ENCODE measurements around the gene AOC2. TPM values are rescaled to one million over a fixed set of nuclear protein-coding genes. Genes with fewer than 3 reads are reported as not detected.

Gene AOC2
- total RNA-seq, 2 donors from 2014 or later = 2.0 to 3.4 TPM

DNA sequence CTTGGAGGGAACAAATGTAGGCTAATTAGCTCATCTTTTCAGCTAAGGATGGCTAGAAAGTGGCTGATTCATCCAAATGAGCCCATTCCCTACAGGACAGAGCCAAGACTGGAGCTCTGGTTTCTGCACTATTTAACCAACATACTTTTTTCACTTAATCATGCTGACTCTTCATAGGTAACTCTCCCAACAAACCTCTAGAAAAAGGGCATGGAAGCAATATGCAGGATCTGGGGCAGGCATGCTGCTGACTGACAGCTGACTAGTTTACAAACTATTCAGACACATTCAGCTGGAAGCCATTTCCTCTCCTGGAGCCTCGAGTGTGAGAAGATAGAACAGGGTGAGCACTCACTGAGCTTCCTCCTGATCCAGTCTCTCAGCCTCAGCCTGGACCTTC is 26.5 kb upstream of the AOC2 start:
- H3K36me3 Mint-ChIP-seq (ENCODE audit: low read depth) = peaks cover 100% of the 10 kb centered on the region
- H3K4me3 Mint-ChIP-seq = no peak overlapping the region
- H3K27me3 Mint-ChIP-seq = no peaks in the 10 kb centered on the region
- no peaks in the 10 kb centered on the region for H3K9me3 Mint-ChIP-seq
- H3K4me1 Mint-ChIP-seq = no peaks in the 10 kb centered on the region
- no peak for ATAC-seq (replicated peaks)
- no peak overlapping the region for H3K27ac Mint-ChIP-seq

- peaks cover 96% of the 10 kb centered on the region for H3K36me3 Mint-ChIP-seq (ENCODE audit: low read depth)
- peak overlapping the region; percentile 62 for H3K27ac Mint-ChIP-seq
- H3K4me1 Mint-ChIP-seq = no peaks in the 10 kb centered on the region
- no peaks in the 10 kb centered on the region for H3K9me3 Mint-ChIP-seq
- no peaks in the 10 kb centered on the region for H3K27me3 Mint-ChIP-seq
- ATAC-seq (replicated peaks) = no peak
- H3K4me3 Mint-ChIP-seq = no peak overlapping the region
Measured at GRCh38 chr17:42818379-42818778, 26.0 kb upstream of the AOC2 start.

- Mint-ChIP-seq H3K36me3 (ENCODE audit: low read depth) (peaks cover 87% of the 10 kb centered on the region), H3K27ac (peak overlapping the region; percentile 69), H3K9me3 (no peaks in the 10 kb centered on the region), H3K4me3 (no peak overlapping the region), H3K4me1 (no peaks in the 10 kb centered on the region), H3K27me3 (no peaks in the 10 kb centered on the region)
- peak; percentile 31 for ATAC-seq (replicated peaks)
Measured at GRCh38 chr17:42819939-42820535, 24.3 kb upstream of the AOC2 start.

DNA sequence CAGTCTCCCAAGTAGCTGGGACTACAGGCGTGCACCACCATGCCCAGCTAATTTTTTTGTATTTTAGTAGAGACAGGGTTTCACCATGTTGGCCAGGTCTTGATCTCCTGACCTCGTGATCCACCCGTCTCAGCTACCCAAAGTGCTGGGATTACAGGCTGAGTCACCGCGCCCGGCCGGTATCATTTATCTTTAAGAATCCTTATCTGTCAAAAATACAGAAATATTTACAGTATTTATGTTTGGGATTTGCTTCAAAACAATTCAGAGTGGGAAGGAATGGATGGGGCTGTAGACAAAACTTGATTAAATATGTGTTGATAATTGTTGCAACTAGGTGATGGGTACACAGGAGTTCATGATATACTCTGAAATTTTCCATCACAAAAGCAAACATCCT is 23.2 kb upstream of the AOC2 start:
- H3K4me3 Mint-ChIP-seq = no peak overlapping the region

GRCh38 chr17:42827472-42827871 is 16.9 kb upstream of the AOC2 start:
- no peak overlapping the region for H3K4me3 Mint-ChIP-seq
- no peak overlapping the region for H3K27ac Mint-ChIP-seq
- H3K4me1 Mint-ChIP-seq = peaks cover 6% of the 10 kb centered on the region
- no peaks in the 10 kb centered on the region for H3K27me3 Mint-ChIP-seq
- ATAC-seq (replicated peaks) = no peak
- H3K9me3 Mint-ChIP-seq = no peaks in the 10 kb centered on the region
- peaks cover 13% of the 10 kb centered on the region for H3K36me3 Mint-ChIP-seq (ENCODE audit: low read depth)

More for the DNA sequence above, 23.2 kb upstream of the AOC2 start:
- Mint-ChIP-seq H3K36me3 (ENCODE audit: low read depth) (peaks cover 76% of the 10 kb centered on the region), H3K9me3 (no peaks in the 10 kb centered on the region), H3K4me1 (no peaks in the 10 kb centered on the region), H3K27ac (no peak overlapping the region), H3K27me3 (no peaks in the 10 kb centered on the region)
- no peak for ATAC-seq (replicated peaks)

- Mint-ChIP-seq H3K27me3 (no peaks in the 10 kb centered on the region), H3K36me3 (ENCODE audit: low read depth) (peaks cover 29% of the 10 kb centered on the region), H3K4me3 (no peak overlapping the region), H3K27ac (peak overlapping the region; percentile 26), H3K4me1 (peaks cover 8% of the 10 kb centered on the region), H3K9me3 (no peaks in the 10 kb centered on the region)
- no peak for ATAC-seq (replicated peaks)
Measured at GRCh38 chr17:42830971-42831370, 13.4 kb upstream of the AOC2 start.

DNA sequence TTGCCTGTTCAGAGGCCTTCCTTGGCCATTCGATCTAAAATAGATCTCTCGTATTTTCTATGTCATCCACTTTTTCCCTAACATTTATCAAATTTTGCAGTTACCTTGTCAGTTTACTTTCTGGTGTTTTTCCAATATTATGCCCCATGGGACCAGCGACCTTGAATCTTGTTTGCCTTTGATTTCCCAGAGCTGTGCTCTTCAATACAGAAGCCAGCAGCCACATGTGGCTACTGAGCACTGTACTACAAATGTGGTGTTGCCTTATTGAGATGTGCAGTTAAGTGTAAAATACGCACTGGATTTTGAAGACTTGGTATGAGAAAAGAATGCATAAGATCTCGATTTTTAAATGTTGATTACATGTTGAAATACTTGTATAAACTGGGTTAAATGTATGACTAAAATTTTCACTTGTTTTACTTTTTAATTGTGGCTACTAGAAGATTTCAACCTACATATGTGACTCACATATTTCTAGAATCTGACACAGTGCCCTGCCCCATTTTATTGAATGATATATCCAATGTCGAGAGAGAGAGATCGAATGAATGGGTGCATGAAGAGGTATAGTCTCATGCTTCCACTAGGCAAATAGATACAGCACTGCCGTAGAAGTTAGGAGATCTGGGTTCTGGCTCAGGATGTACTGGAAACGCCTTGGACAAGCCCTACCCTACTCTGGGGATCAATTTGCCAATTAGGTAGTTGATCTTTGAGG is 12.0 kb upstream of the AOC2 start:
- peak; percentile 64 for ATAC-seq (replicated peaks)
- Mint-ChIP-seq H3K27me3 (no peaks in the 10 kb centered on the region), H3K36me3 (ENCODE audit: low read depth) (peaks cover 43% of the 10 kb centered on the region), H3K4me1 (peaks cover 8% of the 10 kb centered on the region), H3K9me3 (no peaks in the 10 kb centered on the region), H3K27ac (peak overlapping the region; percentile 95), H3K4me3 (peak overlapping the region; percentile 92)

- Mint-ChIP-seq H3K27me3 (no peaks in the 10 kb centered on the region), H3K4me3 (peak within 1 kb of the TSS; percentile 92), H3K4me1 (peaks cover 8% of the 10 kb centered on the region), H3K36me3 (ENCODE audit: low read depth) (peaks cover 50% of the 10 kb centered on the region), H3K27ac (peak within 1 kb of the TSS; percentile 95), H3K9me3 (no peaks in the 10 kb centered on the region)
- ATAC-seq (replicated peaks) = peak; percentile 91
Measured at GRCh38 chr17:42832934-42833766, 11.2 kb upstream of the AOC2 start, which contains the start of gene PSME3. Gene PSME3, plus strand, starts transcription at chr17:42833397. Its CDS starts 235 bp downstream, at chr17:42833632.

- no peaks in the 10 kb centered on the region for H3K27me3 Mint-ChIP-seq
- H3K9me3 Mint-ChIP-seq = no peaks in the 10 kb centered on the region
- peak overlapping the region; percentile 92 for H3K4me3 Mint-ChIP-seq
- peaks cover 8% of the 10 kb centered on the region for H3K4me1 Mint-ChIP-seq
- peak overlapping the region; percentile 95 for H3K27ac Mint-ChIP-seq
- no peak for ATAC-seq (replicated peaks)
- H3K36me3 Mint-ChIP-seq (ENCODE audit: low read depth) = peaks cover 58% of the 10 kb centered on the region
Measured at GRCh38 chr17:42833767-42834422, 10.5 kb upstream of the AOC2 start.

- ATAC-seq (replicated peaks) = no peak
- H3K4me1 Mint-ChIP-seq = peaks cover 8% of the 10 kb centered on the region
- H3K36me3 Mint-ChIP-seq (ENCODE audit: low read depth) = peaks cover 76% of the 10 kb centered on the region
- H3K27ac Mint-ChIP-seq = no peak overlapping the region
- no peak overlapping the region for H3K4me3 Mint-ChIP-seq
- H3K9me3 Mint-ChIP-seq = no peaks in the 10 kb centered on the region
- H3K27me3 Mint-ChIP-seq = no peaks in the 10 kb centered on the region
Measured at GRCh38 chr17:42835732-42836131, 8.6 kb upstream of the AOC2 start.

DNA sequence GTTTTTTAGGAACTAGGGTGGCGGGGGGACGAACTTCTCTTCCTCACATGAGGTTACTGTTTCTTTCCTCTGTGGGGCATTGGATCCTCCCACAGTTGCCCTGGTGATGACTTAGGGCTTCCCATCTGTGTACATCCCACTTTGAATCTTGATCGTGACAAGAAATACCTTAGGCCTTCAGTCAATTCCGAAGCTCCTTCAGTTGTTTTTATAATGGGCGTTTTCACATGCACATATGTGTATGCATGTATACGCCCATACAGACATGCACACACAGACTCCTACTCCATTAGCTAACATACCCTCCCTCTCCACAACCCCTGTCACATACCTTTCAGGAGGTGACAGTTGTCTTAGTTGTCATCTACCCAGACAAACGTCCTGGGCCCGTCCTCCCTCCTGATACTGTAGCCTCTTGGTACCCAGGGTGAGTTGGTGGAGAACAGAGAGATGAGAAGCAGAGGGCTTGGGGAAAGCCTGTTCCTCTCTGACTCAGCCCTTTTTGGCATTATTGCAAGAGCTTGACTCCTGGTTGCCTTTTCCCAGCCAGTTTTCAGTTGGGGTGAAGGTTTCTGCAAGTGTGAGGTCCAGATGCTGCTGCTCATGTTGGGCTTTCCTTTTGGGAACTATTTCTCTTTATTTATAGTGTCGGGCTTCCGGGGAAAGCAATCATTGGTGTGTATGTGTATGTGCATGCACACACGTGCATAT is 2.2 kb upstream of the AOC2 start:
- H3K36me3 Mint-ChIP-seq (ENCODE audit: low read depth) = peaks cover 93% of the 10 kb centered on the region
- H3K4me1 Mint-ChIP-seq = peaks cover 24% of the 10 kb centered on the region
- H3K9me3 Mint-ChIP-seq = no peaks in the 10 kb centered on the region
- no peak overlapping the region for H3K4me3 Mint-ChIP-seq
- ATAC-seq (replicated peaks) = no peak
- no peaks in the 10 kb centered on the region for H3K27me3 Mint-ChIP-seq
- H3K27ac Mint-ChIP-seq = no peak overlapping the region

DNA sequence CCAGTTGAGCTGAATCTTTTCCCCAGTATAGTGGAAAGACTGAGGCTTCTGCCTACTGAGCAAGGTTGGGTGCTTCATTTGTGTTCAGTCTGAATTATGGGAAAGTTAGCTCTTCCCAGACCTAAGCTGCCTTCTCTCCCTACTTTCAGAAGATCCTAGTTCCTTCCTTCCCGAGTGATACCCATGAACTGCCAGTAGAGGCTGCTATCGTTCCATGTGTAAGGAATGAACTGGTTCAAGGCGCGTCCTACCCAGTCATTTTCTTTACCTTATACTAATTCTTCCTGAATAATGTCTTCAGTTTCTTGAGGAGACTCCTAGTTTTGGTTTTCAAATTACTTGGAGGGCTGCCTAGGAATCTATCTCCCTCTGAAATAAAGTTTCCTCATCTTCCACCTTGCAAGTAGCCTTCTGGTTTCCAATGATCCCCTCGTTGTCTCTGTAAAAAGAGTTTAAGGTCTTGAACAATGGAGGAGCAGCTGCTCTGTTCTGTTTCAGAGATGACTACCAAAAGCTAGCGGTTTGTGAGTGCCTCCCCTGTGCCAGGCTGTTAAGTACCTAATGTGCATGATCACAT is 934 bp upstream of the AOC2 start:
- Mint-ChIP-seq H3K27ac (no peak overlapping the region), H3K27me3 (no peaks in the 10 kb centered on the region), H3K4me1 (peaks cover 24% of the 10 kb centered on the region), H3K9me3 (no peaks in the 10 kb centered on the region), H3K4me3 (no peak overlapping the region), H3K36me3 (ENCODE audit: low read depth) (peaks cover 80% of the 10 kb centered on the region)
- ATAC-seq (replicated peaks) = no peak

DNA sequence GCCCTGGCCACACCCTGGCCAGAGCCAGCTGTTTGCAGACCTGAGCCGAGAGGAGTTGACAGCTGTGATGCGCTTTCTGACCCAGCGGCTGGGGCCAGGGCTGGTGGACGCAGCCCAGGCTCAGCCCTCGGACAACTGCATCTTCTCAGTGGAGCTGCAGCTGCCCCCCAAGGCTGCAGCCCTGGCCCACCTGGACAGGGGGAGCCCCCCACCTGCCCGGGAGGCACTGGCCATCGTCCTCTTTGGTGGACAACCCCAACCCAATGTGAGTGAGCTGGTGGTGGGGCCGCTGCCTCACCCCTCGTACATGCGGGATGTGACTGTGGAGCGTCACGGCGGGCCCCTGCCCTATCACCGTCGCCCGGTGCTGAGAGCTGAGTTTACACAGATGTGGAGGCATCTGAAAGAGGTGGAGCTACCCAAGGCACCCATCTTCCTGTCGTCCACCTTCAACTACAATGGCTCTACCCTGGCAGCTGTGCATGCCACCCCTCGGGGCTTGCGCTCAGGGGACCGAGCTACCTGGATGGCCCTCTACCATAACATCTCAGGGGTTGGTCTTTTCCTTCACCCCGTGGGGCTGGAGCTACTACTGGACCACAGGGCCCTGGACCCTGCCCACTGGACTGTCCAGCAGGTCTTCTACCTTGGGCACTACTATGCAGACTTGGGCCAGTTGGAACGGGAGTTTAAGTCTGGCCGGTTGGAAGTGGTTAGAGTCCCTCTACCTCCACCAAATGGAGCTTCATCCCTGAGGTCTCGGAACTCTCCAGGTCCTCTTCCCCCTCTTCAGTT is 578 bp downstream of the AOC2 start:
- no peaks in the 10 kb centered on the region for H3K9me3 Mint-ChIP-seq
- no peaks in the 10 kb centered on the region for H3K27me3 Mint-ChIP-seq
- peaks cover 65% of the 10 kb centered on the region for H3K36me3 Mint-ChIP-seq (ENCODE audit: low read depth)
- peak overlapping the region; percentile 52 for H3K4me3 Mint-ChIP-seq
- H3K27ac Mint-ChIP-seq = peak overlapping the region; percentile 80
- no peak for ATAC-seq (replicated peaks)
- peaks cover 24% of the 10 kb centered on the region for H3K4me1 Mint-ChIP-seq

Measured in activated T-helper 17 cell treated with anti-CD3 and anti-CD28 coated beads, Interleukin-2, amount 50 U/mL, for 72 hours (primary cell).